Karpas-422 (cell line): ENCODE data around the gene AFDN. TPM values are rescaled to one million over a fixed set of nuclear protein-coding genes. Genes with fewer than 3 reads are reported as not detected.

Source experiments
- DNase-seq: peaks from one replicate; pipeline ENCODE4 v3.0.0-alpha.2; 2015
- H2AFZ ChIP-seq: fragments of 200-600 bp; sonication (generic); 2 replicates; pipeline ENCODE4 v1.6.1; 2014; ENCODE audit warnings: antibody characterized with exemption, low read length, mixed read lengths
- H3K27ac ChIP-seq: fragments of 200-600 bp; sonication (generic); 2 replicates; pipeline ENCODE4 v1.5.1; 2014; ENCODE audit warnings: mild to moderate bottlenecking, low read length, moderate library complexity
- H3K27me3 ChIP-seq: fragments of 200-600 bp; sonication (generic); 2 replicates; pipeline ENCODE4 v1.6.1; 2014; ENCODE audit warnings: low read length, mixed read lengths
- H3K36me3 ChIP-seq: fragments of 200-600 bp; sonication (generic); 2 replicates; pipeline ENCODE4 v1.6.1; 2014; ENCODE audit warnings: low read length, mixed read lengths; ENCODE audit not compliant: insufficient read depth
- H3K4me1 ChIP-seq: fragments of 200-600 bp; sonication (generic); 2 replicates; pipeline ENCODE4 v1.6.1; 2014; ENCODE audit warnings: mild to moderate bottlenecking, low read length, mixed read lengths
- H3K4me2 ChIP-seq: fragments of 200-600 bp; sonication (generic); 2 replicates; pipeline ENCODE4 v1.6.1; 2014; ENCODE audit warnings: low read length, low read depth, mild to moderate bottlenecking; ENCODE audit not compliant: poor library complexity, severe bottlenecking
- H3K4me3 ChIP-seq: fragments of 200-600 bp; sonication (generic); 2 replicates; pipeline ENCODE4 v1.5.1; 2014; ENCODE audit warnings: mild to moderate bottlenecking, antibody characterized with exemption, low read length, mixed read lengths
- H3K79me2 ChIP-seq: fragments of 200-600 bp; sonication (generic); 2 replicates; pipeline ENCODE4 v1.6.1; 2014; ENCODE audit warnings: mild to moderate bottlenecking, low read length, mixed read lengths
- H3K9ac ChIP-seq: fragments of 200-600 bp; sonication (generic); 2 replicates; pipeline ENCODE4 v1.6.0; 2014; ENCODE audit warnings: low read length
- H3K9me2 ChIP-seq: fragments of 200-600 bp; sonication (generic), shearing (Covaris generic); replicated peaks from 2 replicates; pipeline ENCODE4 v1.6.0; 2014; ENCODE audit warnings: mild to moderate bottlenecking, low read length, moderate library complexity; ENCODE audit not compliant: insufficient read depth
- H3K9me3 ChIP-seq: fragments of 300-700, 200-600 bp; sonication (generic); 2 replicates; pipeline ENCODE4 v1.6.1; 2014; ENCODE audit warnings: low read length, mixed read lengths
- H4K20me1 ChIP-seq: fragments of 200-600 bp; sonication (generic); 2 replicates; pipeline ENCODE4 v1.6.1; 2014; ENCODE audit warnings: mild to moderate bottlenecking, antibody characterized with exemption, low read length, low read depth; ENCODE audit not compliant: insufficient read depth
- total RNA-seq: library from RNA; depleted of rRNA; stranded (reverse); fragments of >200 nt; shearing (Covaris generic); gene quantifications from 2 replicates; pipeline ENCODE4 v1.2.3, GENCODE V29; 2014; ENCODE audit warnings: low replicate concordance; rRNA removed

Gene AFDN, protein sequence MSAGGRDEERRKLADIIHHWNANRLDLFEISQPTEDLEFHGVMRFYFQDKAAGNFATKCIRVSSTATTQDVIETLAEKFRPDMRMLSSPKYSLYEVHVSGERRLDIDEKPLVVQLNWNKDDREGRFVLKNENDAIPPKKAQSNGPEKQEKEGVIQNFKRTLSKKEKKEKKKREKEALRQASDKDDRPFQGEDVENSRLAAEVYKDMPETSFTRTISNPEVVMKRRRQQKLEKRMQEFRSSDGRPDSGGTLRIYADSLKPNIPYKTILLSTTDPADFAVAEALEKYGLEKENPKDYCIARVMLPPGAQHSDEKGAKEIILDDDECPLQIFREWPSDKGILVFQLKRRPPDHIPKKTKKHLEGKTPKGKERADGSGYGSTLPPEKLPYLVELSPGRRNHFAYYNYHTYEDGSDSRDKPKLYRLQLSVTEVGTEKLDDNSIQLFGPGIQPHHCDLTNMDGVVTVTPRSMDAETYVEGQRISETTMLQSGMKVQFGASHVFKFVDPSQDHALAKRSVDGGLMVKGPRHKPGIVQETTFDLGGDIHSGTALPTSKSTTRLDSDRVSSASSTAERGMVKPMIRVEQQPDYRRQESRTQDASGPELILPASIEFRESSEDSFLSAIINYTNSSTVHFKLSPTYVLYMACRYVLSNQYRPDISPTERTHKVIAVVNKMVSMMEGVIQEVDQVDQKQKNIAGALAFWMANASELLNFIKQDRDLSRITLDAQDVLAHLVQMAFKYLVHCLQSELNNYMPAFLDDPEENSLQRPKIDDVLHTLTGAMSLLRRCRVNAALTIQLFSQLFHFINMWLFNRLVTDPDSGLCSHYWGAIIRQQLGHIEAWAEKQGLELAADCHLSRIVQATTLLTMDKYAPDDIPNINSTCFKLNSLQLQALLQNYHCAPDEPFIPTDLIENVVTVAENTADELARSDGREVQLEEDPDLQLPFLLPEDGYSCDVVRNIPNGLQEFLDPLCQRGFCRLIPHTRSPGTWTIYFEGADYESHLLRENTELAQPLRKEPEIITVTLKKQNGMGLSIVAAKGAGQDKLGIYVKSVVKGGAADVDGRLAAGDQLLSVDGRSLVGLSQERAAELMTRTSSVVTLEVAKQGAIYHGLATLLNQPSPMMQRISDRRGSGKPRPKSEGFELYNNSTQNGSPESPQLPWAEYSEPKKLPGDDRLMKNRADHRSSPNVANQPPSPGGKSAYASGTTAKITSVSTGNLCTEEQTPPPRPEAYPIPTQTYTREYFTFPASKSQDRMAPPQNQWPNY (N-terminal part only)
- total RNA-seq, result 18.9 and 21.0 TPM in 2 replicates

DNA sequence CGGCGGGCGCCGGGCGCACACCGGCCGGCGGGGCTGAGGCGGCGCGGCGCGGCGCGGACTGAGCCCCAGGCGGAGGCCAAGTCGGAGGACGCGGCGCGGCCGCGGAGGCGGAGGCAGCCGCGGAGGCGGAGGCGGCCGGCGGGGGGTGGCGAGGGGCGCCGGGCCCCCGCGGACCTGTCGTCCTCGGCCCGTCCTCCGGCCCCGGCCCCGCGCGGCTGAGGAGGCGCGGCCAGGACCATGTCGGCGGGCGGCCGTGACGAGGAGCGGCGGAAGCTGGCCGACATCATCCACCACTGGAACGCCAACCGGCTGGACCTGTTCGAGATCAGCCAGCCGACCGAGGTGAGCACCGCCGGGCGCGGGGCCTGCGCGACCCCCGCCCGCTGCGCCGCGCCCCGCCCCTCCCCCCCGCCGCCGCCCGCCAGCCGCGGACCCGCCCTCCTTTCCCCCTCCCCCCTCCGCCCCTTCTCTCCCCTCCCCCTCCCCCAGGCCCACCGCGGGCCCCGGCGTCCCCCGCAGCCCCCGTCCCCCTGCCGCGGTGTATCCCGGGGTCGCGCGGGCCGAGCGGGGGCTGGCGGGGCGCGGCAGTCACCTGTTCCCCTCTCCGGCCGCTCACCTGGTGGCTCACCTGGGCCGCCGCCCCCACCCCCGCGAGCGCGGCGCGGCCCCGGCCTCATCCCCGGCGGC, at the start of gene AFDN:
AFDN (plus strand) TSS at position 16 of the 687 bp plus-strand sequence; CDS start at position 238, 222 bp downstream.
- Histone ChIP-seq H3K9me3 (no peaks in the 10 kb centered on the region), H3K27ac (no peak within 1 kb of the TSS), H3K9me2 (no peaks in the 10 kb centered on the region), H3K27me3 (no peaks in the 10 kb centered on the region), H3K36me3 (no peaks in the 10 kb centered on the region), H3K4me1 (peaks cover 13% of the 10 kb centered on the region), H2AFZ (peak within 1 kb of the TSS; percentile 92; the same call in 1 of the 2 replicates), H3K79me2 (no peaks in the 10 kb centered on the region), H3K4me2 (peak within 1 kb of the TSS; percentile 72), H3K4me3 (peak within 1 kb of the TSS; percentile 72), H3K9ac (peak within 1 kb of the TSS; percentile 57), H4K20me1 (peaks cover 28% of the 10 kb centered on the region)
- DNase-seq, result no peak

DNA sequence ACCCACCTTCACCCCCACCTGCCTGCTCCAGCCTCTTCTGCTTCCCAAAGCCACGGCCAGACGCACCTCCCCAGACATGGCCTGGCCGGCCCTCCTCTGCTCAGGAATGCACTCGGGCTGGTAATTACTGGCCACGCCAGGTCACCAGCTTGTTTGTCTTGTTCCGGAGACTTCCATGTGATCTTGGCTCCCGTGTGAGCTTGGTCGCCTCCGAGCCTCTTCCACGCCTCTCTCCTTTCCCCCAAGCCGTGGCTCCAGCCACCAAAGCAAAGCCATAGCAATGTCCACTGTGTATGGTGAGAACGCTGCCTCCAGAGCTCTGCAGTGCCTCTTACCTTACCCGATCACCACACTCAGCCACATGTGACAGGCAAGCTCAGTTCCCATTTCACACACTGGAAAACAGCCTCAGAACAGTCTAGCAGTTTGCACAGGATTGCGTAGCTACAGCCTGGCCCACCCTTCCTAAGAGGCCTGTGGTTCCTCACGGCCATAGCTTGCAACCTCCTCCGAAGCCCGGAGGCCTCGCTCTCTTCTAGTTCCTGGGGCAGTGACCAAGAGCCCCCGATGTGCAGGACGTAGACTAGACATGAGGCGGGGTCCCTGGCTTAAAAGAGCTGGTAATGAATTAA, 48.1 kb upstream of the AFDN start:
- Histone ChIP-seq H3K9me3 (no peaks in the 10 kb centered on the region), H2AFZ (no peak overlapping the region), H3K4me3 (no peak overlapping the region), H3K27me3 (no peaks in the 10 kb centered on the region), H3K27ac (no peak overlapping the region), H3K9me2 (no peaks in the 10 kb centered on the region), H3K4me1 (peaks cover 4% of the 10 kb centered on the region; the same call in 1 of the 2 replicates), H3K9ac (no peak overlapping the region), H3K4me2 (no peak overlapping the region), H3K79me2 (no peaks in the 10 kb centered on the region), H4K20me1 (no peaks in the 10 kb centered on the region), H3K36me3 (no peaks in the 10 kb centered on the region)
- no peak for DNase-seq

DNA sequence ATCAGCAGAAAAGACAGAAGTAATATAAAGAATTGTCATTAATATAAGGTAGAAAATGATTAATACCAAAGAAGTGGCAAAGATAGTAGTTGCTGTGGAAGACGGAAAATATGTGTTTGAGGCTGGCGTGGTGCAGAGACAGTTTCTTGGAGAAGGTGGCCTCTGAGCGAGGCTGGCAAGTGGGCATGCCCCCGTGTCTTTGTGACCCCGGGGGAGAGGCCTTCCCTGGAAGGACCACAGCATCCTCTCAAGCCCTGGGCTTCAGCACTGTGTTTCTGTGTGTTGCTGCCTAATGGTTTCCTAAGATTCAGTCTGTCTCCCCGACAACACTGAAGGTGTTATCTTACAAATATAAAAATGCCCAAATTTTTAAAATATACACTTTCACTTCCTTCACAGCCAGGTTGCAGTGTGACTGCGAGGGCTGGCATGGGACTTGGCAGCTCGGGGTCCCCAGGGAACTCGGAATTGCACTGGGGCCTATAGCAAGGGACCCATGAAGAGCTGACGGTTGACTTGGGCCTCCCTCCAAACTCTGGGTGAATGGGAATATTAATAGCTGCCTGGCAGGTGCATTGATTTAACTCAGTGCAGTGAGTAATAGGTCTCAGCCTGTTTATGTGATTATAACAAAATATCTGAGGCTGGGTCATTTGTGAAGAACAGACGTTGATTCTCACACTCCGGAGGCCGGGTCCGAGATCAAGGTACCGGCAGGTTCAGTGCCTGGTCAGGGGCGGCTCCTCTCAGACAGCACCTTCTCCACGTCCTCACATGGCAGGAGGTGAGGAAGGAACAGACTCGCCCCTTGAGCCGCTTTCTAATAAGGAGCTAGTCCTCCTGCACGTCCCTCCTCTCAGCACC, 47.4 kb upstream of the AFDN start:
- H3K36me3 ChIP-seq, result no peaks in the 10 kb centered on the region
- no peaks in the 10 kb centered on the region for H3K27me3 ChIP-seq
- no peak overlapping the region for H3K4me3 ChIP-seq
- H3K9ac ChIP-seq, result no peak overlapping the region
- no peaks in the 10 kb centered on the region for H3K79me2 ChIP-seq
- H3K27ac ChIP-seq, result no peak overlapping the region
- no peaks in the 10 kb centered on the region for H4K20me1 ChIP-seq
- H2AFZ ChIP-seq, result no peak overlapping the region
- peaks cover 4% of the 10 kb centered on the region; the same call in 1 of the 2 replicates for H3K4me1 ChIP-seq
- H3K9me2 ChIP-seq, result no peaks in the 10 kb centered on the region
- no peak overlapping the region for H3K4me2 ChIP-seq
- H3K9me3 ChIP-seq, result no peaks in the 10 kb centered on the region
- DNase-seq, result peak; percentile 47

DNA sequence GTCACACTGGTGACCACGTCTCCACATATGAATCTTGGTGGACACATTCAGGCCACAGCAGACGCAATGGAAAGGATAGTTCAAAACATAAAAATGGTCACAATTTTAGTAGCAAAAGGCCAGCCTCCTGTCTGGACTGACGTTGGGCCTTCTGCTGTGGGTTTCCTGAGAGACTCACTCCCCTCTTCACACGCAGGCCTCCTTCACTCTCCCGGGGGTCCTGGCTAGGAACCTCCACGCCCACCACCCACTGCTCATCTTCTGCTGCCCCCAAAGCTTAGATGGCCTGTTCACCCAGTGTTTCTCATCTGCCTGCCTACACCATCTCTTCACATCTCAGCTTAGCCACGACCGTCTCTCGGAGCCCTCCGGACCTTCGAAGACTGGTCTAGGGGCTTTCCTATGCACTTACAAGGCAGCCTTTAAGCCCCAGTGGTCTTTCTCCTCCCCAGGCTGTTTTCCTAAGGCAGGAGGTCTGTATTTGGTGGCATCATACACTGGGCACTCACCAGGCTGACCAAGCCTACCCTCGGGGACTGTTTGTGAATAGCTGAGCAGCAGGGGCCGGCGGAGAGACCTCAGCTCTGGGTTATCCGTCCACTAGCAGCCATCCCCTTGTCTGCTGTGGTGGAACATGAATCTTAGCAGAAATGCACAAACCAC, 46.6 kb upstream of the AFDN start:
- no peaks in the 10 kb centered on the region for H3K79me2 ChIP-seq
- H4K20me1 ChIP-seq, result no peaks in the 10 kb centered on the region
- DNase-seq, result no peak
- H3K4me3 ChIP-seq, result no peak overlapping the region
- no peak overlapping the region for H2AFZ ChIP-seq
- no peaks in the 10 kb centered on the region for H3K9me2 ChIP-seq
- H3K9ac ChIP-seq, result no peak overlapping the region
- no peaks in the 10 kb centered on the region for H3K9me3 ChIP-seq
- H3K27me3 ChIP-seq, result no peaks in the 10 kb centered on the region
- H3K4me1 ChIP-seq, result peaks cover 4% of the 10 kb centered on the region; the same call in 1 of the 2 replicates
- H3K27ac ChIP-seq, result no peak overlapping the region
- H3K4me2 ChIP-seq, result no peak overlapping the region
- H3K36me3 ChIP-seq, result no peaks in the 10 kb centered on the region

DNA sequence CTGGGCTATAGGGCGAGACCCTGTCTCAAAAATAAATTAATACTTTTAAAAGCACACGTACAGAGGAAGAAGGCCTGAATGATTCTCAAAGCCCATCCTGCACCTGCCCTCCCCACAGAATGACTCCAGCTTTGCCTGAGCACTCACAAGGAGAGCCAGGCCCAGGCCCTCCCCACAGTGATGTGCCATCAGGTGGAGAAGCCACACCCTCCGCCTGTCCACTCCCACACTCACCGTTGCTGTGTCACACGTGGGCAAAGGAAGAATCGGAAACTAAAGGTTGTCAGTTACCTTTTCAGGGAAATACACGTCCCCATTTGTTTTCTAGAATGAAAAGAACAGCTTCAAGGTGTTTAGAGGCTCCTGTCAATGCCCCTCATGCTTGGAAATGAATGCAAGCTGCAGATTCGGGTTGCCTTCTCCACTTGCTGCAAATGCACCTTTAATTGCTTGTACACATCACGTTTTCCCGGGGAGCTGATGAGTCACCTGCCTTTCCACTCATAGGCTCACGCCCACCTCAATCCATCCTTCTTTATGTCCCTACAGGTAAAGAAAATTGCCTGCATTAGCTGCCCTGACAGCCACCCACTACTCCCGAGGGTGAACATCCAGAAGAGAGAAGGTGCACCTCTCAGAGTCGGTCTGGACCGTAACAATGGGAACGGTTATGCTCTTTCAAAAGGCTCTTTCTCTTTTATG, 45.5 kb upstream of the AFDN start:
- Histone ChIP-seq H3K9me2 (no peaks in the 10 kb centered on the region), H3K4me3 (no peak overlapping the region), H3K9ac (no peak overlapping the region), H3K9me3 (no peaks in the 10 kb centered on the region), H3K27ac (no peak overlapping the region), H3K27me3 (no peaks in the 10 kb centered on the region), H3K4me1 (peaks cover 4% of the 10 kb centered on the region; the same call in 1 of the 2 replicates), H3K4me2 (no peak overlapping the region), H3K36me3 (no peaks in the 10 kb centered on the region), H4K20me1 (no peaks in the 10 kb centered on the region), H3K79me2 (no peaks in the 10 kb centered on the region), H2AFZ (no peak overlapping the region)
- DNase-seq, result no peak

DNA sequence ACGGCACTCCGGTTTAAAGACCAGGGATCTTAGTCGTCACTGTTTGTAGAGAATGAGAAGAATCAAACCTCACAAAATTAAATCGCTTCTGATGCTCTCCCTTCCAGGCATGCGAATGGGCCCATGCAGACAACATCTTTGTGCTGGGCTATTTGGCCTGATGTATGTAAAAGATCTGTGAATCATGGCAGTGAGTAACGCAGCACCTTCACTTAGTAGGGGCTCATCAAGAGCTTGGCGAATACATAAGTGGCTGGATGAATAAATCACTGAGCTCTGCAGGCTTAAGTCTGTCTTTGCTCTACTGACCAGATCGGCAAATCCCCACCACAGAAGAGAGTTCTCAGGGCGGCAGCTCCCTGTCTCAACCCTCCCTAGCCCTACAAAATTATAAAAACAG, 44.8 kb upstream of the AFDN start:
- H4K20me1 ChIP-seq, result no peaks in the 10 kb centered on the region
- no peak overlapping the region for H3K27ac ChIP-seq
- H3K79me2 ChIP-seq, result no peaks in the 10 kb centered on the region
- no peaks in the 10 kb centered on the region for H3K9me2 ChIP-seq
- no peak overlapping the region for H3K4me3 ChIP-seq
- no peaks in the 10 kb centered on the region for H3K36me3 ChIP-seq
- no peak overlapping the region for H3K4me2 ChIP-seq
- H3K4me1 ChIP-seq, result peaks cover 4% of the 10 kb centered on the region; the same call in 1 of the 2 replicates
- H2AFZ ChIP-seq, result no peak overlapping the region
- no peak for DNase-seq
- H3K9ac ChIP-seq, result no peak overlapping the region
- no peaks in the 10 kb centered on the region for H3K27me3 ChIP-seq
- no peaks in the 10 kb centered on the region for H3K9me3 ChIP-seq
